Immature natural killer cell (primary cell): ENCODE data around the gene MAPK9. TPM values are rescaled to one million over a fixed set of nuclear protein-coding genes. Genes with fewer than 3 reads are reported as not detected.

Experiments used
- DNase-seq, 3 donors: peaks; one replicate each; pipeline ENCODE4 v3.0.0; 2022; ENCODE audit warnings: mixed read lengths in 1 of 3
- H3K27ac Mint-ChIP-seq, 6 donors: one replicate each; pipeline ENCODE4 v1.8.0; 2020; ENCODE audit warnings: mixed read lengths in 6 of 6, mild to moderate bottlenecking in 5 of 6, inconsistent platforms in 4 of 6, moderate library complexity in 3 of 6
- H3K27me3 Mint-ChIP-seq, 3 donors: one replicate each; pipeline ENCODE4 v1.8.0; 2020 to 2021; ENCODE audit warnings: low read depth in 3 of 3, mild to moderate bottlenecking in 3 of 3, mixed read lengths in 3 of 3, moderate library complexity in 3 of 3, inconsistent platforms in 1 of 3
- H3K36me3 Mint-ChIP-seq, 3 donors: one replicate each; pipeline ENCODE4 v1.8.0; 2020; ENCODE audit warnings: mixed read lengths in 3 of 3, inconsistent platforms in 2 of 3, mild to moderate bottlenecking in 2 of 3
- H3K4me1 Mint-ChIP-seq, 2 donors: one replicate each; pipeline ENCODE4 v1.8.0; 2020; ENCODE audit warnings: inconsistent platforms in 2 of 2, mild to moderate bottlenecking in 2 of 2, mixed read lengths in 2 of 2, moderate library complexity in 1 of 2
- H3K4me3 Mint-ChIP-seq, 5 donors: one replicate each; pipeline ENCODE4 v1.8.0; 2020; ENCODE audit warnings: mild to moderate bottlenecking in 5 of 5, mixed read lengths in 5 of 5, inconsistent platforms in 3 of 5, moderate library complexity in 3 of 5
- H3K9me3 Mint-ChIP-seq, 6 donors: one replicate each; pipeline ENCODE4 v1.8.0; 2020; ENCODE audit warnings: mild to moderate bottlenecking in 6 of 6, mixed read lengths in 6 of 6, inconsistent platforms in 4 of 6, moderate library complexity in 3 of 6
- polyA plus RNA-seq, 3 donors: library from polyadenylated mRNA; unstranded; fragments of 300-500 nt; fragmentation: Illumina TruSeq; gene quantifications; one replicate each; pipeline ENCODE4 v1.2.3, GENCODE V29; 2021

The MAPK9 gene
- polyA plus RNA-seq, 3 donors from 2014 or later = 23.9 to 38.2 (median 27.6) TPM

- DNase-seq = no peak
- Mint-ChIP-seq H3K4me3 (no peak overlapping the region), H3K4me1 (peaks cover 28 to 31% of the 10 kb centered on the region in 2 donors), H3K27me3 (peaks cover 12 to 19% (median 13%) of the 10 kb centered on the region in 3 donors), H3K27ac (peak overlapping the region in 2 of 6 donors; percentile 40 to 97), H3K9me3 (no peaks in the 10 kb centered on the region), H3K36me3 (no peaks in the 10 kb centered on the region)
Measured at GRCh38 chr5:180294913-180295555, 3.2 kb upstream of the MAPK9 start.

- no peaks in the 10 kb centered on the region for H3K9me3 Mint-ChIP-seq
- H3K36me3 Mint-ChIP-seq = no peaks in the 10 kb centered on the region
- peaks cover 12 to 19% (median 13%) of the 10 kb centered on the region in 3 donors for H3K27me3 Mint-ChIP-seq
- peaks cover 30 to 31% of the 10 kb centered on the region in 2 donors for H3K4me1 Mint-ChIP-seq
- H3K27ac Mint-ChIP-seq = peak overlapping the region in 4 of 6 donors; percentile 71 to 100 (median 97)
- no peak for DNase-seq
- H3K4me3 Mint-ChIP-seq = peak overlapping the region in 2 of 5 donors; percentile 13 to 14
Measured at GRCh38 chr5:180294411-180294810, 2.5 kb upstream of the MAPK9 start.

GRCh38 chr5:180291234-180291940 is 496 bp downstream of the MAPK9 start:
- peak overlapping the region; percentile 69 to 95 (median 84) for H3K27ac Mint-ChIP-seq
- H3K27me3 Mint-ChIP-seq = peaks cover 11 to 17% (median 12%) of the 10 kb centered on the region in 3 donors

DNA sequence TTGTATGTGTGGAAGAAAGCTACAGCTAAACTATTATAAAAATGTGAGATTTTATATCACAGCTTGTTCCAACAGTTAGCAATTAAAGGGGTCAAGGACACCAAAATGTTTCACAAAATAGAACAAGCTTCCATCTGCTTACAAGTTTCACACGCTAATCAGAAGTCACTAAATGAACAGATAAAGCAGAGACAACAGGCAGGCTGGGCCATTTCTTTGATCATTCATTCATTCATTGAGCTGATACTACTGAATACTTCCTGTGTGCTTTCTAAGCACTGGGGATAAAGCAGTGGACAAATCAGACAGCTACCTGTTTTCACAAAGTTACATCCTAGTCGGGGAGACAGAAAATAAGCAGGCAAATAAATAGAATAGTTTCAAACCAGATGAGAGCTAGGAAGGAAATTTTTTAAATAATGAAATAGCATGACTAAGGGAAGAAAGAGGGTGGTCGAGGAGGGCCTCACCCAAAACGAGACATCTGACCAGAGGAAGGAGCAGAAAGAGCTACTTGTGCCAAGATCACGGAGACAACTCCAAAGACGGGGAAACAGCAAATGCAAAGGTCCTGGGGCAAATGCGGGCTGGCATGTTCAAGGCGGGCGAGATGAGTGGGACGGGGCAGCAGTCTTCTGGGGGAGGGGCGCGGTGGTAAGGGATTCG is 1.2 kb downstream of the MAPK9 start:
- Mint-ChIP-seq H3K27me3 (peaks cover 11 to 17% (median 12%) of the 10 kb centered on the region in 3 donors), H3K4me3 (peak overlapping the region; percentile 83 to 93 (median 89)), H3K36me3 (peaks cover 0 to 8% (median 0%) of the 10 kb centered on the region in 3 donors), H3K27ac (peak overlapping the region; percentile 69 to 95 (median 84)), H3K9me3 (no peaks in the 10 kb centered on the region), H3K4me1 (peaks cover 28 to 56% of the 10 kb centered on the region in 2 donors)
- no peak for DNase-seq

More at GRCh38 chr5:180291234-180291940, 496 bp downstream of the MAPK9 start:
- no peak for DNase-seq
- Mint-ChIP-seq H3K9me3 (no peaks in the 10 kb centered on the region), H3K4me1 (peaks cover 28 to 56% of the 10 kb centered on the region in 2 donors), H3K4me3 (peak overlapping the region; percentile 83 to 93 (median 89)), H3K36me3 (peaks cover 0 to 6% (median 0%) of the 10 kb centered on the region in 3 donors)

- Mint-ChIP-seq H3K4me3 (peak overlapping the region; percentile 48 to 93 (median 89)), H3K27me3 (peaks cover 11 to 17% (median 12%) of the 10 kb centered on the region in 3 donors), H3K27ac (peak overlapping the region in 4 of 6 donors; percentile 41 to 91 (median 74)), H3K36me3 (peaks cover 0 to 8% (median 0%) of the 10 kb centered on the region in 3 donors), H3K9me3 (no peaks in the 10 kb centered on the region), H3K4me1 (peaks cover 33 to 56% of the 10 kb centered on the region in 2 donors)
- no peak for DNase-seq
Measured at GRCh38 chr5:180289966-180290365, 1.9 kb downstream of the MAPK9 start.

- peaks cover 34 to 56% of the 10 kb centered on the region in 2 donors for H3K4me1 Mint-ChIP-seq
- no peaks in the 10 kb centered on the region for H3K9me3 Mint-ChIP-seq
- H3K27me3 Mint-ChIP-seq = peaks cover 11 to 17% (median 12%) of the 10 kb centered on the region in 3 donors
- no peak for DNase-seq
- H3K4me3 Mint-ChIP-seq = peak overlapping the region in 3 of 5 donors; percentile 6 to 27 (median 6)
- H3K36me3 Mint-ChIP-seq = peaks cover 0 to 12% (median 0%) of the 10 kb centered on the region in 3 donors
- H3K27ac Mint-ChIP-seq = no peak overlapping the region
Measured at GRCh38 chr5:180289433-180289832, 2.5 kb downstream of the MAPK9 start.

- Mint-ChIP-seq H3K36me3 (peaks cover 4 to 19% (median 5%) of the 10 kb centered on the region in 3 donors), H3K27ac (no peak overlapping the region), H3K27me3 (peaks cover 7 to 11% (median 7%) of the 10 kb centered on the region in 3 donors), H3K9me3 (no peaks in the 10 kb centered on the region), H3K4me3 (no peak overlapping the region), H3K4me1 (peaks cover 25 to 45% of the 10 kb centered on the region in 2 donors)
- DNase-seq = no peak
Measured at GRCh38 chr5:180287868-180288267, 4.0 kb downstream of the MAPK9 start.

DNA sequence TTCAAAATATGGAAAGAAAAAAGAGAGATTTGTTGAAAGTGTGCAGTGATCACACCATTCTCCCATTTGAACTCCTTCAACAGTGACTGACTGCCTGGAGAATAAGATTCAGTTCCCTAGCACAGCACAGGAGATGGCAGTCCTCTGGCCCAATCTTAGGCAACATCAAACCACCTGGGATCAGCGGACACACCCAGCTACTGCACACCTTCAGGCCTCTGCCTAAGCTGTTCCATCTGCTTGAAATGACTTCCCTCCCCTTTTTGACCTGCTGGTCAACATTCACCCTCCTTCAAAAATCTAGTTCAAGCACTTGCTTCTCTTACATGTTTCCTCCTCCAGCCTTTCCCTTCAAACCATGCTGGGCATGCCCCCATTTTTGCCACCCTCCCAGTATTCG is 4.5 kb downstream of the MAPK9 start:
- DNase-seq = no peak
- Mint-ChIP-seq H3K36me3 (peaks cover 4 to 23% (median 6%) of the 10 kb centered on the region in 3 donors), H3K4me3 (no peak overlapping the region), H3K9me3 (no peaks in the 10 kb centered on the region), H3K4me1 (peaks cover 21 to 41% of the 10 kb centered on the region in 2 donors), H3K27ac (no peak overlapping the region), H3K27me3 (peaks cover 3 to 6% (median 3%) of the 10 kb centered on the region in 3 donors)

DNA sequence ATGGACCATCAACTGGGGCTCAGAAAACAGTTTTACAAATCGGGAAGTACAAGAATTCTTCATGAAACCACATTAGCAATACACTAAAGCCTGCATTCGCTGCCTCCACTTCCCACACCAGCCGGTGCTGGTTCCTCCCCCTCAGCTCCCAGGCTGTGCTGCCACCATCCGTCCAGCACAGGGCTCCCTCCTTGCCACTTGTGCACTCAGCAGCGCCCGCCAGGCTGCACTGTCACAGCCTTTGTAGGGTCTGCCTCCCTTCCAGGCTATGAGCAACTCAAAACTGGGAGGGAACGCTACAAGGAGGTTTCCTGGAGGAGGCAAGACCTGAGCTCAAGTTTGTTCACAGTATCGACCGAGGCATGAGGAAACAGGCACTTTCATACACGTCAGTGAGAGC is 7.7 kb downstream of the MAPK9 start:
- H3K4me3 Mint-ChIP-seq = no peak overlapping the region
- peaks cover 10 to 34% of the 10 kb centered on the region in 2 donors for H3K4me1 Mint-ChIP-seq
- H3K27me3 Mint-ChIP-seq = peaks cover 0 to 2% (median 0%) of the 10 kb centered on the region in 3 donors
- H3K27ac Mint-ChIP-seq = no peak overlapping the region
- no peaks in the 10 kb centered on the region for H3K9me3 Mint-ChIP-seq
- peaks cover 14 to 42% (median 16%) of the 10 kb centered on the region in 3 donors for H3K36me3 Mint-ChIP-seq
- DNase-seq = no peak

- peaks cover 10 to 25% of the 10 kb centered on the region in 2 donors for H3K4me1 Mint-ChIP-seq
- no peaks in the 10 kb centered on the region for H3K9me3 Mint-ChIP-seq
- peaks cover 17 to 47% (median 20%) of the 10 kb centered on the region in 3 donors for H3K36me3 Mint-ChIP-seq
- no peak overlapping the region for H3K27ac Mint-ChIP-seq
- H3K4me3 Mint-ChIP-seq = no peak overlapping the region
- no peak for DNase-seq
- H3K27me3 Mint-ChIP-seq = peaks cover 0 to 2% (median 0%) of the 10 kb centered on the region in 3 donors
Measured at GRCh38 chr5:180283026-180283615, 8.8 kb downstream of the MAPK9 start.

DNA sequence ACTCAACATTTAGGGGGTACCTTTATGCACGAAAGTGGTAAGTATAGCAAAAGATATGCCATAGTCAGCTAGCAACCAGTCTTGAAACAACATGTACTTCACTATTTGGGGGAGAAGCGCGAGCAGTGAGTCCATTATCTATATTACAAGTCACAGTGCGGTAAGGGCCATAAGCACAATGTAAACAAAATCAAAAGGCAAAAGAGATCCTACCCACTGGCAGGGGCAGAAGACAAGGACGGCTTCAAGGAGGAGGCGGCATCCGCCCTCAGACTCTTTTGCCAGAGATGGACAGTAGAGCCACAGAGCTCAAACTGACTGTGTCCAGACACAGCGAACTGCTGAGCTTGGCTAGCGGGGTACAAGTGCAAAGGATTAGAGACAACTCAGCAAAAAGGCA is 9.6 kb downstream of the MAPK9 start:
- Mint-ChIP-seq H3K27me3 (peaks cover 0 to 2% (median 0%) of the 10 kb centered on the region in 3 donors), H3K27ac (peak overlapping the region in 2 of 6 donors; percentile 6 to 81), H3K4me3 (no peak overlapping the region), H3K36me3 (peaks cover 19 to 56% (median 28%) of the 10 kb centered on the region in 3 donors), H3K4me1 (peaks cover 7 to 18% of the 10 kb centered on the region in 2 donors), H3K9me3 (no peaks in the 10 kb centered on the region)
- no peak for DNase-seq

DNA sequence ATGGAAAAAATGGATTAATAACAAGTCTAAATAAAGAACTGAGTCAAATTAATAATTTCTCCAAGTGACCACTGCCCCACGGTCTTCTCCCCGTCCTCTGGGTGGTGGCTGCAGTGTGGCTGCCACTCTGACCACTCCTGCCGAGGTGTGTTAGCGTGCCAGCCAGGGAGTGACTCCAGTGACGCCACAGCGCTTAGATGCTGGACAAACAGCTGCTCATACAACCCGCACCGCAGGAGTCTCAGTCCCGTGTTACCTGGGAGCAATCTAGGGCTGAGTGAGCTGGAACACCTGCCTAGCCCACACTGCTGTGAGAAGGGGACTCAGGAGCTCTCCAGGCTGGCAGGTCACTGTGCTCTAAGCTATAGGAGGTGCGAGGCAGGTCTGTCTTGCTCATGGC is 10.2 kb downstream of the MAPK9 start:
- peaks cover 0 to 2% (median 0%) of the 10 kb centered on the region in 3 donors for H3K27me3 Mint-ChIP-seq
- H3K9me3 Mint-ChIP-seq = no peaks in the 10 kb centered on the region
- H3K4me3 Mint-ChIP-seq = no peak overlapping the region
- no peak for DNase-seq
- peaks cover 7 to 12% of the 10 kb centered on the region in 2 donors for H3K4me1 Mint-ChIP-seq
- H3K36me3 Mint-ChIP-seq = peaks cover 24 to 57% (median 33%) of the 10 kb centered on the region in 3 donors
- H3K27ac Mint-ChIP-seq = no peak overlapping the region

- Mint-ChIP-seq H3K4me3 (no peak overlapping the region), H3K27me3 (peaks cover 0 to 3% (median 0%) of the 10 kb centered on the region in 3 donors), H3K4me1 (no peaks in the 10 kb centered on the region), H3K9me3 (no peaks in the 10 kb centered on the region), H3K27ac (no peak overlapping the region), H3K36me3 (peaks cover 36 to 60% (median 57%) of the 10 kb centered on the region in 3 donors)
- DNase-seq = no peak
Measured at GRCh38 chr5:180274695-180275094, 17.2 kb downstream of the MAPK9 start.
